ENCODE results near the gene TEX29. TPM values are rescaled to one million over a fixed set of nuclear protein-coding genes. Genes with fewer than 3 reads are reported as not detected.

TEX29 gene
- total RNA-seq, 1 experiment from 2014 or later: 0.33 TPM

- H2BK5ac ChIP-seq (ENCODE audit: insufficient read length, low read length): no peak overlapping the region
- no peak overlapping the region for H3K9ac ChIP-seq (ENCODE audit: extremely low read depth, insufficient read length, low read length)
- no peaks in the 10 kb centered on the region for H3K9me3 ChIP-seq (ENCODE audit: control insufficient read depth, low read depth, low read length)
- Mint-ChIP-seq H3K4me3 (no peak overlapping the region), H3K27ac (no peak overlapping the region), H3K27me3 (ENCODE audit: low read depth) (peaks cover 3% of the 10 kb centered on the region; the same call in 1 of the 2 replicates), H3K36me3 (ENCODE audit: insufficient read depth in 1 of 3, low read depth in 3 of 3) (peaks cover 0 to 6% (median 0%) of the 10 kb centered on the region in 3 experiments; a peak in 2 of 7 replicates), H3K4me1 (peaks cover 3 to 8% of the 10 kb centered on the region in 2 experiments; a peak in 2 of 4 replicates), H3K9me3 (peaks cover 4 to 5% of the 10 kb centered on the region in 2 experiments; a peak in 3 of 5 replicates)
- H4K20me1 ChIP-seq (ENCODE audit: control insufficient read depth, insufficient read depth, insufficient read length): no peaks in the 10 kb centered on the region
- WGBS (ENCODE audit: extremely low coverage, insufficient read length, low lambda C conversion rate): no CpG with 5 or more reads among the region's 23 CpGs
- no peaks in the 10 kb centered on the region for H3K4me1 ChIP-seq (ENCODE audit: insufficient read depth, low read length)
- no peaks in the 10 kb centered on the region for H3K23me2 ChIP-seq (ENCODE audit: insufficient read length, low read depth, low read length, poor library complexity, severe bottlenecking)
- H3K14ac ChIP-seq (ENCODE audit: insufficient read depth, low read length): no peak overlapping the region
- no peak overlapping the region for H3K18ac ChIP-seq (ENCODE audit: insufficient read length, low read depth, low read length)
- no peak overlapping the region for H4K5ac ChIP-seq (ENCODE audit: insufficient read length, low read depth, low read length)
- no peak overlapping the region for H3K4me2 ChIP-seq (ENCODE audit: insufficient read depth, insufficient read length, low read length)
- no peak overlapping the region for H3T11ph ChIP-seq (ENCODE audit: low read length)
- no peak overlapping the region for H4K8ac ChIP-seq (replicated peaks; ENCODE audit: insufficient read length, low read depth, low read length)
- no peaks in the 10 kb centered on the region for H3K27me3 ChIP-seq (ENCODE audit: insufficient read depth, low read length)
- no peak overlapping the region for H2BK20ac ChIP-seq (ENCODE audit: low read depth, low read length, poor library complexity, severe bottlenecking)
- H3K27ac ChIP-seq (ENCODE audit: insufficient read length, low read depth, low read length): no peak overlapping the region
- no peaks in the 10 kb centered on the region for H3K79me2 ChIP-seq (ENCODE audit: insufficient read depth, low read length)
- no peak for DNase-seq
- H3K23ac ChIP-seq (ENCODE audit: insufficient read length, low read depth, low read length): no peak overlapping the region
- H2AFZ ChIP-seq (ENCODE audit: low read length): no peak overlapping the region
- no peak overlapping the region for H3K56ac ChIP-seq (ENCODE audit: insufficient read length, low read depth, low read length)
- H3K79me1 ChIP-seq (ENCODE audit: insufficient read depth, low read depth, low read length, poor library complexity, severe bottlenecking): no peaks in the 10 kb centered on the region
- TF ChIP-seq CTCF (conservative IDR thresholded peaks at IDR 0.05): no peak
- no peak overlapping the region for H2BK12ac ChIP-seq (ENCODE audit: insufficient read length, low read depth, low read length)
- H4K91ac ChIP-seq (ENCODE audit: insufficient read length, low read depth, low read length): no peak overlapping the region
- no peak overlapping the region for H2BK15ac ChIP-seq (ENCODE audit: low read depth, low read length)
- no peak overlapping the region for H3K4ac ChIP-seq (ENCODE audit: low read depth, low read length)
- no peak overlapping the region for H2AK5ac ChIP-seq (ENCODE audit: insufficient read length, low read length)
- no peak overlapping the region for H2BK120ac ChIP-seq (ENCODE audit: low read depth, low read length, poor library complexity, severe bottlenecking)
Measured at GRCh38 chr13:111372651-111373425, 52.4 kb downstream of the TEX29 start.
